Smooth muscle cell of the brain vasculature (primary cell): ENCODE measurements around the gene UNK.

Source experiments
- DNase-seq: peaks from one replicate; pipeline ENCODE4 v3.0.0-alpha.2; 2012; ENCODE audit warnings: low read depth, low spot score

The UNK gene

GRCh38 chr17:75872434-75873351, 88.1 kb downstream of the UNK start:
- DNase-seq: no peak

- DNase-seq: no peak
These were observed 89.1 kb downstream of the UNK start for GRCh38 chr17:75873587-75874322.

GRCh38 chr17:75874323-75875181, 89.9 kb downstream of the UNK start:
- DNase-seq: no peak
